GM12801 (cell line): ENCODE data around the gene TUBA4B.

Experiments used
- CTCF ChIP-seq: IDR thresholded peaks from one replicate; pipeline ENCODE4 v1.5.1; 2011; ENCODE audit warnings: control low read depth; ENCODE audit not compliant: insufficient read length; ENCODE audit errors: extremely low read depth

The TUBA4B gene

DNA sequence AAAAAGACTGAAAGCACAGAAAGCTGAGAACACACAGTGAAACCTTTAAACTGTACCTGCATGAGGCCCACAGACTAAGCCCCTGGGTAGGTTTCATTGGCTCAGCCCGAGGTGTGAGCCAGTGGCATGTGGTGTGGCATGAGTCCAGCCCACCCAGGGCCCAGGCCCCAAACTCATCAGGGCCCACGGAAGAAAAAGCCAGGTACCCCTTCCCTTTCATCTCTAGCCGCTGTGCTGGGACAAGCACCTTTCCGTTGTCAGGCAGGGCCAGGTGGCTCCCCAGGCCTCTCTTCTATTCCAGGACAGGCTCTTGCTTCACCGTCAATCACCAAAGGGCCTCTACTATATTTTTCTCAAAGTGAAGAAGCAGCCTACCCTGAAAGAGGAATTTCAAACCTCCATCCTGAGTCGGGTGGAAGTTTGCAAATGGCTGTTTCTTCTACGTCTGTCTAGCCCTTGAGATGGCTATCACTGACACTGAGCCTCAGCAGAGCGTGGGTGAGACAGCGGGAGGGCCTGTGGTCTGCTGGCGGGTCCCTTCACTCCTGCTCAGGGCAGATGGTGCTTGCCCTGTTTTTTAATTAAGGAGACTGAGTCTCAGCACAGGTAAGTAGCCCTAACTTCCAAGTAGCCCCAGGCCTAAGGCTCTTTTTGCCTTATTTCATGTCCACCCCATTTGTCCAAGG lies 34.7 kb downstream of the TUBA4B start:
- no peak for TF ChIP-seq CTCF

GRCh38 chr2:219289195-219289536 lies 36.1 kb downstream of the TUBA4B start:
- TF ChIP-seq CTCF: no peak

GRCh38 chr2:219289537-219290361 lies 36.7 kb downstream of the TUBA4B start:
- no peak for TF ChIP-seq CTCF

- no peak for TF ChIP-seq CTCF
Measured at GRCh38 chr2:219290381-219291171, 37.5 kb downstream of the TUBA4B start.

DNA sequence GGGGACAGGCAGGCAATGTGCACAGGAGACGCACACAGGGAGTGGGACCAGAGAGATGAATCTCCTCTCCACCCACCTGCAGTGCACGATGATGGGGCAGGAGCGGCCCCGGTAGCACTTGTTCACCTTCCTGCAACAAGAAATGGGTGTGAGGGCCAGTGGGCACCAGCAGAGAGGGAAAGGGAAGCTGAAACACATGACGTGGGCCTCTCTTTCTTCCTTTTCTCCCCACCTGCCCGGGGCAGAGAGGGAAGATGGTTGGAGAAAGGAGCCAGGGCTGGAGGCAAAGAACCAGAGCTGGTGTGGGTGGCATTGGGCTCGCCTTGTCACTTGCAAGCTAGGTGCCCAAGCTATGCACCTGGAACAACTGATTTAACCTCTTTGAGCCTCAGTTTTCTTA lies 38.4 kb downstream of the TUBA4B start:
- no peak for TF ChIP-seq CTCF

DNA sequence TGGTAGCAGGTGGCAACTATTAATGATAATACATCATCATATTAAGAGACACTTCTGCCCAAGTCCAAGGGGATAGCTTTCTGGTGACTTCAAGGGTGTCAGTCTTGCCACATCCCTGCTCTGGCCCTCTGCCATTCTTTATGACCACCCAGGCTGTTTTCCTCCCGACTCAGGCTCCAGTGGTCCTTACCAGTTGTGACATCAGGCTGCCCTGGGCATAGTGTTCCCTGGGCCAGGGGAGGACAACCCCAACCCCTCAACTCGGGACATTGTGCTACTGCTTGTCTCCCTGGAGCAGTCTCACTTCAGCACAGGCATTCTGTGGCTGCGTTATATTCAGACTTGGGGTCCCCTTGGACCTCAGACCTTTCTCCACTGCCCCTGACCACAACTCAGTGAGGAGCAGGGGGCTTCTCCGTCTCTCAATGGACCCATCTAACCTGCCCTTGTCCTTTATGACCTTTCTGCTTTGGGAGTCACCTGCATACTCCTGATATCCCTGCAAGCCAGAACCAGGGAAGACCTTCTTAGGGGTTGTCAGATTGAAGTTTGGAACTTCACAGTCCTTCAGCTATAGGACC lies 39.0 kb downstream of the TUBA4B start:
- no peak for TF ChIP-seq CTCF

- TF ChIP-seq CTCF: no peak
Measured at GRCh38 chr2:219292616-219293015, 39.6 kb downstream of the TUBA4B start.
